Activated T-cell treated with anti-CD3 and anti-CD28 coated beads for 24 hours (primary cell): ENCODE data around the gene SLTM.
"Not testable (repeated sequence)": the region's sequence is repeated elsewhere in the genome, so short reads cannot be mapped to it uniquely, and the experiment has no call there.

Experiments used
- DNase-seq: peaks from one replicate; pipeline ENCODE4 v3.0.0-alpha.2; 2020; ENCODE audit warnings: low read depth

SLTM gene

GRCh38 chr15:58926823-58927222 is 6.7 kb downstream of the SLTM start:
- DNase-seq, result no peak

- DNase-seq, result no peak
Observed at GRCh38 chr15:58924327-58924726, 9.2 kb downstream of the SLTM start.

GRCh38 chr15:58923696-58924300 is 9.7 kb downstream of the SLTM start:
- no peak for DNase-seq

- no peak for DNase-seq
Observed at GRCh38 chr15:58923284-58923683, 10.2 kb downstream of the SLTM start.

- DNase-seq, result no peak
Observed at GRCh38 chr15:58921267-58921790, 12.2 kb downstream of the SLTM start.

- not testable (repeated sequence) for DNase-seq
Observed at GRCh38 chr15:58920447-58920846, 13.0 kb downstream of the SLTM start.

GRCh38 chr15:58919232-58919631 is 14.2 kb downstream of the SLTM start:
- DNase-seq, result no peak

GRCh38 chr15:58918239-58918638 is 15.2 kb downstream of the SLTM start:
- DNase-seq, result no peak

GRCh38 chr15:58917613-58918129 is 15.8 kb downstream of the SLTM start:
- DNase-seq, result not testable (repeated sequence)

- DNase-seq, result no peak
Observed at GRCh38 chr15:58916962-58917361, 16.5 kb downstream of the SLTM start.

GRCh38 chr15:58910456-58910855 is 23.0 kb downstream of the SLTM start:
- DNase-seq, result no peak

- DNase-seq, result no peak
Observed at GRCh38 chr15:58909616-58910015, 23.9 kb downstream of the SLTM start.

- DNase-seq, result no peak
Observed at GRCh38 chr15:58908550-58909309, 24.7 kb downstream of the SLTM start.

- no peak for DNase-seq
Observed at GRCh38 chr15:58900631-58901030, 32.8 kb downstream of the SLTM start.

GRCh38 chr15:58898150-58898680 is 35.3 kb downstream of the SLTM start:
- DNase-seq, result no peak

- DNase-seq, result no peak
Observed at GRCh38 chr15:58889363-58889762, 44.1 kb downstream of the SLTM start.

GRCh38 chr15:58886921-58887320 is 46.6 kb downstream of the SLTM start:
- no peak for DNase-seq

GRCh38 chr15:58883926-58884325 is 49.6 kb downstream of the SLTM start:
- DNase-seq, result not testable (repeated sequence)

- DNase-seq, result no peak
Observed at GRCh38 chr15:58882243-58882642, 51.2 kb downstream of the SLTM start.

- no peak for DNase-seq
Observed at GRCh38 chr15:58880320-58880719, 53.2 kb downstream of the SLTM start.

- no peak for DNase-seq
Observed at GRCh38 chr15:58877999-58878825, 55.3 kb downstream of the SLTM start.
